ENCODE data around the gene ARHGAP36. TPM values are rescaled to one million over a fixed set of nuclear protein-coding genes. Genes with fewer than 3 reads are reported as not detected.

ARHGAP36 gene
- total and polyA plus RNA-seq, 4 donors: not detected

DNA sequence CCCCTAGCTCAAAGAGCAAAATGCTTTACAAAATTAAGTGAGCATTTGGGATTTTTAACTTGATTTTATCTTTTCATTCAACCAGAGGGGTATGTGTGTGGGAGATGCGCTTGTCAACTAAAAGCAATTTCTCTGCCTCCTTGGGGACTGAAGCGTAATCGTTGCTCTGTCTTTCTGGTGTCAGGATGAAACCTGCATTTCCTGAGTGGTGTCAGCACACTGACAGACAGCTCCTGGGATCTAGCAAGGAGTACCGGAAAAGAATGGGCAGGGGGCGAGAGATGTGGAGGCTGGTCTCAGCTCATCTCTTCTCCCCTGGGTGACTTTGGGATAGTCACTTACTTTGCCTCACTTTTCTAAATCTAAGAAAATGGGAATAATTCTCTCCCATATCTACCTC lies 5.1 kb upstream of the ARHGAP36 start:
- no peak overlapping the region for H3K9ac ChIP-seq (ENCODE audit: insufficient read depth in 1 of 2, low read length in 2 of 2)
- 84 to 88% methylated on average over 5 of the region's 5 CpGs for WGBS, 2 donors
- no peaks in the 10 kb centered on the region for H3K4me1 ChIP-seq (ENCODE audit: control insufficient read depth in 5 of 5, insufficient read depth in 5 of 5, low read length in 5 of 5)
- no peaks in the 10 kb centered on the region for H3K36me3 ChIP-seq (ENCODE audit: control insufficient read depth in 4 of 4, insufficient read depth in 4 of 4, low read length in 4 of 4)
- no peak overlapping the region for H3K4me3 ChIP-seq
- ATAC-seq (ENCODE audit: insufficient read depth, low FRiP score): no peak
- H3K27me3 ChIP-seq (ENCODE audit: control insufficient read depth in 3 of 3, insufficient read depth in 3 of 3, low read length in 2 of 3): peaks cover 7 to 69% (median 30%) of the 10 kb centered on the region in 3 donors
- TF ChIP-seq, protein P1, sequence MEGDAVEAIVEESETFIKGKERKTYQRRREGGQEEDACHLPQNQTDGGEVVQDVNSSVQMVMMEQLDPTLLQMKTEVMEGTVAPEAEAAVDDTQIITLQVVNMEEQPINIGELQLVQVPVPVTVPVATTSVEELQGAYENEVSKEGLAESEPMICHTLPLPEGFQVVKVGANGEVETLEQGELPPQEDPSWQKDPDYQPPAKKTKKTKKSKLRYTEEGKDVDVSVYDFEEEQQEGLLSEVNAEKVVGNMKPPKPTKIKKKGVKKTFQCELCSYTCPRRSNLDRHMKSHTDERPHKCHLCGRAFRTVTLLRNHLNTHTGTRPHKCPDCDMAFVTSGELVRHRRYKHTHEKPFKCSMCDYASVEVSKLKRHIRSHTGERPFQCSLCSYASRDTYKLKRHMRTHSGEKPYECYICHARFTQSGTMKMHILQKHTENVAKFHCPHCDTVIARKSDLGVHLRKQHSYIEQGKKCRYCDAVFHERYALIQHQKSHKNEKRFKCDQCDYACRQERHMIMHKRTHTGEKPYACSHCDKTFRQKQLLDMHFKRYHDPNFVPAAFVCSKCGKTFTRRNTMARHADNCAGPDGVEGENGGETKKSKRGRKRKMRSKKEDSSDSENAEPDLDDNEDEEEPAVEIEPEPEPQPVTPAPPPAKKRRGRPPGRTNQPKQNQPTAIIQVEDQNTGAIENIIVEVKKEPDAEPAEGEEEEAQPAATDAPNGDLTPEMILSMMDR (IDR thresholded peaks at IDR 0.05; ENCODE audit: control extremely low read depth, extremely low read depth): no peak
- H3K9me3 ChIP-seq (ENCODE audit: control insufficient read depth in 4 of 4, insufficient read depth in 3 of 4, low read length in 3 of 4): no peaks in the 10 kb centered on the region
- H3K27ac ChIP-seq (ENCODE audit: low read depth in 1 of 2, low read length in 1 of 2): no peak overlapping the region
- DNase-seq: no peak

DNA sequence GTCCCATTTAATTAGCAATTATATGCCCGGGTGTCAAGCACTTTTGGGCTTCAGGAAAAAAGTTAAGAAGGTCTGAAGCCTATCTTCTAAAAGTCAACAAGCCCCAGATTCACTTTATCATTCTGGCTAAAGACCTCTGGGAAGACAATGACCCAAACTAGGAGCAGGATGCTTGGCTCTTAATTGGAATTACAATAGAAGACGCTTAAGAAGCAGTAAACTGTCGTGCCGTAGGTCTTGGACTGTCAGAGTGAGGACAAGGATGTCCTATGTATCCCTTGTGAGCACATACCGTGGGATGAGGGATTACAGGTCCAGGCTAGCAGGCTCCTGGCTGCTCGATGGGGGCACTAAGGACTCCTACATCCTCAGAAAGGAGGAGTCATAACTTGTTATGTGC lies 3.2 kb upstream of the ARHGAP36 start:
- ATAC-seq (ENCODE audit: insufficient read depth, low FRiP score): no peak
- 43 to 52% methylated on average over 6 of the region's 6 CpGs for WGBS, 2 donors
- H3K27me3 ChIP-seq (ENCODE audit: control insufficient read depth in 3 of 3, insufficient read depth in 3 of 3, low read length in 2 of 3): peaks cover 12 to 73% (median 22%) of the 10 kb centered on the region in 3 donors

DNA sequence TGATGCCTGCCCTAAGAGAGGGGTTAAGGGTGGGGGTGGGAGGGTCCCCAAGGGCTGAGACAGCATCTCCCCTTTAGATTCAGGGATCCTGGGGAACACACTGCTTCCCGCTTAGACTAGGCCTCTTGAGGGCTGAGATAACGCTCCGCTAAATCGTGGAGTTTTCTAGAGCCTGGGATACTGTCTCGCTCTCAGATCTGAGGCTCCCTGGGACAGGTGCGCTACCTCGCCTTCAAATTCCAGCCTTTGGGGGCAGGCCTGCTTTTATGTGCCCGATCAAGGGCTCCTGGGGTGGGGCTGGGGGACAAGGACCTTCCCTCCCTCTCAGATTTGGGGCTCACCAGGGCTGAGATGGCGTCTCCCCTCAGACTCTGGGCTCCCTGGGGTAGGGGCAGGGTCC lies 440 bp upstream of the ARHGAP36 start:
- 14 to 32% methylated on average over 9 of the region's 9 CpGs for WGBS, 2 donors
- ATAC-seq (ENCODE audit: insufficient read depth, low FRiP score) (no peak), DNase-seq (no peak)
- Histone ChIP-seq H3K4me1 (ENCODE audit: control insufficient read depth in 5 of 5, insufficient read depth in 5 of 5, low read length in 5 of 5) (no peaks in the 10 kb centered on the region), H3K9ac (ENCODE audit: insufficient read depth in 1 of 2, low read length in 2 of 2) (no peak overlapping the region), H3K9me3 (ENCODE audit: control insufficient read depth in 4 of 4, insufficient read depth in 3 of 4, low read length in 3 of 4) (no peaks in the 10 kb centered on the region), H3K4me3 (no peak overlapping the region), H3K27me3 (ENCODE audit: control insufficient read depth in 3 of 3, insufficient read depth in 3 of 3, low read length in 2 of 3) (peaks cover 12 to 71% (median 20%) of the 10 kb centered on the region in 3 donors), H3K27ac (ENCODE audit: low read depth in 1 of 2, low read length in 1 of 2) (no peak overlapping the region), H3K36me3 (ENCODE audit: control insufficient read depth in 4 of 4, insufficient read depth in 4 of 4, low read length in 4 of 4) (no peaks in the 10 kb centered on the region)
- TF ChIP-seq, protein P1 (IDR thresholded peaks at IDR 0.05; ENCODE audit: control extremely low read depth, extremely low read depth): no peak

More for the DNA sequence above, 3.2 kb upstream of the ARHGAP36 start:
- no peaks in the 10 kb centered on the region for H3K9me3 ChIP-seq (ENCODE audit: control insufficient read depth in 4 of 4, insufficient read depth in 3 of 4, low read length in 3 of 4)
- TF ChIP-seq, protein P1 (IDR thresholded peaks at IDR 0.05; ENCODE audit: control extremely low read depth, extremely low read depth): no peak
- H3K9ac ChIP-seq (ENCODE audit: insufficient read depth in 1 of 2, low read length in 2 of 2): no peak overlapping the region
- no peaks in the 10 kb centered on the region for H3K36me3 ChIP-seq (ENCODE audit: control insufficient read depth in 4 of 4, insufficient read depth in 4 of 4, low read length in 4 of 4)
- no peak for DNase-seq
- no peaks in the 10 kb centered on the region for H3K4me1 ChIP-seq (ENCODE audit: control insufficient read depth in 5 of 5, insufficient read depth in 5 of 5, low read length in 5 of 5)
- H3K4me3 ChIP-seq: no peak overlapping the region
- H3K27ac ChIP-seq (ENCODE audit: low read depth in 1 of 2, low read length in 1 of 2): no peak overlapping the region

DNA sequence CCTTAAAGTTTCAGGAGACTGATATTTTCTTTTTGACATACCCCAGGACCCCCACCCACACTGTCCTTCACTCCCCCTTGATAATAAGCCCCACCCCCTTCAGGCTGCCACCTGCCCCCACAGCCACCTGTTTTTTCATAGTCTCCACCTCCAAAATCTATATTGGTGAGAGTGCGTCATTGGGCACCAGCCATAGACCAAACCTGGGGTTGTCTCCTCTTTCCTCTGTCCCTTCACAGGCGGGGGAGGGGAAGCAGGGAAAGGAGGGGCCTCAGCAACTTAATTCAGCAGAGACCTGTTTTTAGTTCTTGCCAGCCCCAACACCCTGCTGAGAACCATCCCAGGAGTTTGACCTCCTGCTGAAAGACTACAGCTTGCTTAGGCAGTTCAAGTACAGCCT lies 1.1 kb downstream of the ARHGAP36 start:
- no peak for ATAC-seq (ENCODE audit: insufficient read depth, low FRiP score)
- WGBS, 2 donors: 56 to 100% methylated on average over 1 to 2 of the region's 2 CpGs
- H3K4me3 ChIP-seq: no peak overlapping the region
- H3K27me3 ChIP-seq (ENCODE audit: control insufficient read depth in 3 of 3, insufficient read depth in 3 of 3, low read length in 2 of 3): peaks cover 12 to 70% (median 27%) of the 10 kb centered on the region in 3 donors
- no peaks in the 10 kb centered on the region for H3K4me1 ChIP-seq (ENCODE audit: control insufficient read depth in 5 of 5, insufficient read depth in 5 of 5, low read length in 5 of 5)
- no peaks in the 10 kb centered on the region for H3K36me3 ChIP-seq (ENCODE audit: control insufficient read depth in 4 of 4, insufficient read depth in 4 of 4, low read length in 4 of 4)
- TF ChIP-seq, protein P1 (IDR thresholded peaks at IDR 0.05; ENCODE audit: control extremely low read depth, extremely low read depth): no peak
- H3K9me3 ChIP-seq (ENCODE audit: control insufficient read depth in 4 of 4, insufficient read depth in 3 of 4, low read length in 3 of 4): no peaks in the 10 kb centered on the region
- no peak overlapping the region for H3K27ac ChIP-seq (ENCODE audit: low read depth in 1 of 2, low read length in 1 of 2)
- no peak for DNase-seq
- H3K9ac ChIP-seq (ENCODE audit: insufficient read depth in 1 of 2, low read length in 2 of 2): no peak overlapping the region
